Measurements from ENCODE around the gene ZMYND10. TPM values are rescaled to one million over a fixed set of nuclear protein-coding genes. Genes with fewer than 3 reads are reported as not detected.

ZMYND10 gene
- total RNA-seq, 2 donors from 2014 or later = 0.22 to 1.4 TPM

- TF ChIP-seq CTCF (conservative IDR thresholded peaks at IDR 0.05) = no peak
- H3K4me3 Mint-ChIP-seq = no peak overlapping the region
- no peak overlapping the region for H3K27ac Mint-ChIP-seq
These were observed 11.0 kb downstream of the ZMYND10 start for GRCh38 chr3:50334339-50335075.

GRCh38 chr3:50333744-50334328, 11.7 kb downstream of the ZMYND10 start:
- Mint-ChIP-seq H3K4me1 (peaks cover 10% of the 10 kb centered on the region), H3K9me3 (no peaks in the 10 kb centered on the region), H3K4me3 (no peak overlapping the region), H3K27ac (peak overlapping the region; percentile 55), H3K27me3 (ENCODE audit: insufficient read depth) (peaks cover 8% of the 10 kb centered on the region), H3K36me3 (ENCODE audit: low read depth) (peaks cover 29% of the 10 kb centered on the region)
- WGBS, 2 experiments (ENCODE audit: insufficient coverage in 1 of 2, insufficient read length in 1 of 2) = 90 to 95% methylated on average over 8 to 12 of the region's 12 CpGs
- peaks cover 8% of the 10 kb centered on the region for H3K27me3 ChIP-seq (ENCODE audit: control insufficient read depth, insufficient read depth, low read length, poor library complexity, severe bottlenecking)
- peak overlapping the region; percentile 3 for H3K4me3 ChIP-seq (ENCODE audit: low read length)
- no peak for TF ChIP-seq CTCF (conservative IDR thresholded peaks at IDR 0.05)
- H3K27ac ChIP-seq (ENCODE audit: low read depth, low read length) = no peak overlapping the region
- no peak overlapping the region for H3K9ac ChIP-seq (ENCODE audit: extremely low read depth, low read length, poor library complexity, severe bottlenecking)
- no peak for DNase-seq
- peaks cover 10% of the 10 kb centered on the region for H3K4me1 ChIP-seq (ENCODE audit: control insufficient read depth, insufficient read depth, low read length)
- peaks cover 41% of the 10 kb centered on the region for H3K36me3 ChIP-seq (ENCODE audit: control insufficient read depth, insufficient read depth, low read length)
- H3K9me3 ChIP-seq (ENCODE audit: control insufficient read depth, low read length) = no peaks in the 10 kb centered on the region

More at GRCh38 chr3:50334339-50335075, 11.0 kb downstream of the ZMYND10 start:
- Histone ChIP-seq H3K9ac (ENCODE audit: extremely low read depth, low read length, poor library complexity, severe bottlenecking) (no peak overlapping the region), H3K27ac (ENCODE audit: low read depth, low read length) (no peak overlapping the region), H3K4me3 (ENCODE audit: low read length) (peak overlapping the region; percentile 3), H3K36me3 (ENCODE audit: control insufficient read depth, insufficient read depth, low read length) (peaks cover 38% of the 10 kb centered on the region), H3K27me3 (ENCODE audit: control insufficient read depth, insufficient read depth, low read length, poor library complexity, severe bottlenecking) (peaks cover 15% of the 10 kb centered on the region), H3K4me1 (ENCODE audit: control insufficient read depth, insufficient read depth, low read length) (peaks cover 10% of the 10 kb centered on the region), H3K9me3 (ENCODE audit: control insufficient read depth, low read length) (no peaks in the 10 kb centered on the region)
- peaks cover 28% of the 10 kb centered on the region for H3K36me3 Mint-ChIP-seq (ENCODE audit: low read depth)
- no peaks in the 10 kb centered on the region for H3K9me3 Mint-ChIP-seq
- WGBS, 2 experiments (ENCODE audit: insufficient coverage in 1 of 2, insufficient read length in 1 of 2) = 93 to 100% methylated on average over 5 of the region's 5 CpGs
- peaks cover 10% of the 10 kb centered on the region for H3K4me1 Mint-ChIP-seq
- peaks cover 15% of the 10 kb centered on the region for H3K27me3 Mint-ChIP-seq (ENCODE audit: insufficient read depth)
- no peak for DNase-seq

DNA sequence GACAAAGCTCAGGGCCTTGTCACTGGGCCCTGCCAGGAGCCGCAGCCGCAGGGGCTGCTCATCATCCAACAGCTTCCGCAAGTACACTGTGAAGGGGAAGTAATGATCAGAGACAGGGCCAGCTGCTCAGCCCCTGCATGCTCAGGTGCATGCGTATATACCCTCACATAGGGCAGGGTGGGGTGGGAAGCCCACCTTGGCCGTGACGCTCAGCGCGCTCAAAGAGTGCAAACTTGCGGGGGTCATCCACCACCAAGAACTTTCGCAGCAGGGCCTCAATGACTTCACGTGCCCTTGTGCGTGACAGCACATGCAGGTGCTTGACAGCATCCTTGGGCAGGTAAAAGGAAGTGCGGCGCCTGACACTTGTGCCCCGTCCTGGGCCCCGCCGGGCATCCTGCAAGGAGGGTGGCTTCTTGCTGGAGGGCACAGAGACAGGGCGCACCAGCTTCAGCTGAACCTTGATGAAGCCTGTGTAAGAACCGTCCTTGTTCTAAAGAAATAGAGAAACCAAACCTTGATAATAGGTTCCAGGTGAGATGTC, 14.1 kb downstream of the ZMYND10 start:
- Histone ChIP-seq H3K4me1 (ENCODE audit: control insufficient read depth, insufficient read depth, low read length) (peaks cover 10% of the 10 kb centered on the region), H3K36me3 (ENCODE audit: control insufficient read depth, insufficient read depth, low read length) (peaks cover 46% of the 10 kb centered on the region), H3K9ac (ENCODE audit: extremely low read depth, low read length, poor library complexity, severe bottlenecking) (no peak overlapping the region), H3K9me3 (ENCODE audit: control insufficient read depth, low read length) (no peaks in the 10 kb centered on the region), H3K27me3 (ENCODE audit: control insufficient read depth, insufficient read depth, low read length, poor library complexity, severe bottlenecking) (no peaks in the 10 kb centered on the region), H3K4me3 (ENCODE audit: low read length) (no peak overlapping the region), H3K27ac (ENCODE audit: low read depth, low read length) (no peak overlapping the region)
- Mint-ChIP-seq H3K4me1 (peaks cover 9% of the 10 kb centered on the region), H3K9me3 (no peaks in the 10 kb centered on the region), H3K4me3 (no peak overlapping the region), H3K36me3 (ENCODE audit: low read depth) (peaks cover 29% of the 10 kb centered on the region), H3K27ac (no peak overlapping the region), H3K27me3 (ENCODE audit: insufficient read depth) (no peaks in the 10 kb centered on the region)
- DNase-seq = no peak
- 96 to 97% methylated on average over 16 to 19 of the region's 19 CpGs for WGBS, 2 experiments (ENCODE audit: insufficient coverage in 1 of 2, insufficient read length in 1 of 2)
- TF ChIP-seq CTCF (conservative IDR thresholded peaks at IDR 0.05) = no peak
